ENCODE results near the gene RCOR2. TPM values are rescaled to one million over a fixed set of nuclear protein-coding genes. Genes with fewer than 3 reads are reported as not detected.
"Not testable (repeated sequence)": the region's sequence is repeated elsewhere in the genome, so short reads cannot be mapped to it uniquely, and the experiment has no call there.

Gene RCOR2
- 73.5 and 74.2 TPM in 2 replicates for total RNA-seq
- polyA plus RNA-seq, result 34.7 and 41.0 TPM in 2 replicates

- H3K4me1 ChIP-seq (ENCODE audit: low read depth), result peaks cover 40% of the 10 kb centered on the region
- H3K27ac ChIP-seq, result peak within 1 kb of the TSS; percentile 93
- H3K36me3 ChIP-seq, result peaks cover 5% of the 10 kb centered on the region
- no peak for TF ChIP-seq CTCF (IDR thresholded peaks at IDR 0.05; ENCODE audit: low read depth, low read length)
- peak; percentile 94 to 95 for DNase-seq (ENCODE audit: low read depth in 1 of 2, low spot score in 1 of 2)
- H3K4me3 ChIP-seq, result peak within 1 kb of the TSS; percentile 97
- no peaks in the 10 kb centered on the region for H3K27me3 ChIP-seq
- no peaks in the 10 kb centered on the region for H3K9me3 ChIP-seq (ENCODE audit: low read depth)
Observed at GRCh38 chr11:63916837-63917691, at the start of gene RCOR2. Gene RCOR2 (minus strand): TSS chr11:63917164. CDS start chr11:63916456, 708 bp downstream.

- Histone ChIP-seq H3K36me3 (no peaks in the 10 kb centered on the region), H3K9me3 (ENCODE audit: low read depth) (no peaks in the 10 kb centered on the region), H3K4me1 (ENCODE audit: low read depth) (no peaks in the 10 kb centered on the region), H3K4me3 (no peak overlapping the region), H3K27me3 (no peaks in the 10 kb centered on the region), H3K27ac (no peak overlapping the region)
- no peak for DNase-seq (ENCODE audit: low read depth in 1 of 2, low spot score in 1 of 2)
- TF ChIP-seq CTCF (IDR thresholded peaks at IDR 0.05; ENCODE audit: low read depth, low read length), result no peak
Observed at GRCh38 chr11:63966444-63966843, 49.5 kb upstream of the RCOR2 start.

- not testable (repeated sequence) for H3K9me3 ChIP-seq (ENCODE audit: low read depth); DNase-seq (ENCODE audit: low read depth in 1 of 2, low spot score in 1 of 2); H3K4me3 ChIP-seq; H3K27me3 ChIP-seq; H3K4me1 ChIP-seq (ENCODE audit: low read depth); H3K36me3 ChIP-seq; H3K27ac ChIP-seq
Observed at GRCh38 chr11:63963895-63964294, 46.9 kb upstream of the RCOR2 start.

- TF ChIP-seq CTCF (IDR thresholded peaks at IDR 0.05; ENCODE audit: low read depth, low read length), result no peak
- H3K27me3 ChIP-seq, result no peaks in the 10 kb centered on the region
- DNase-seq (ENCODE audit: low read depth in 1 of 2, low spot score in 1 of 2), result peak in 1 of 2 donors; percentile 55
Observed at GRCh38 chr11:63961608-63962412, 44.8 kb upstream of the RCOR2 start.

GRCh38 chr11:63958008-63958407 is 41.0 kb upstream of the RCOR2 start:
- Histone ChIP-seq H3K4me1 (ENCODE audit: low read depth) (no peaks in the 10 kb centered on the region), H3K4me3 (no peak overlapping the region), H3K36me3 (peaks cover 31% of the 10 kb centered on the region), H3K27ac (no peak overlapping the region), H3K9me3 (ENCODE audit: low read depth) (no peaks in the 10 kb centered on the region), H3K27me3 (no peaks in the 10 kb centered on the region)
- DNase-seq (ENCODE audit: low read depth in 1 of 2, low spot score in 1 of 2), result no peak
- TF ChIP-seq CTCF (IDR thresholded peaks at IDR 0.05; ENCODE audit: low read depth, low read length), result no peak

More at GRCh38 chr11:63961608-63962412, 44.8 kb upstream of the RCOR2 start:
- H3K27ac ChIP-seq, result no peak overlapping the region
- no peaks in the 10 kb centered on the region for H3K4me1 ChIP-seq (ENCODE audit: low read depth)
- H3K36me3 ChIP-seq, result no peaks in the 10 kb centered on the region
- no peaks in the 10 kb centered on the region for H3K9me3 ChIP-seq (ENCODE audit: low read depth)
- H3K4me3 ChIP-seq, result no peak overlapping the region

Measured in cardiac muscle cell (in vitro differentiated cells and primary cell).